NCI-H146 treated with DMSO at 0.1 percent for 48 hours (cell line): ENCODE measurements around the gene TPRA1.
A peak's percentile ranks its signal among the peaks of the same experiment; 100 is the strongest.

Source experiments
- DNase-seq: peaks from one replicate; lab custom pipeline; 2025; ENCODE audit not compliant: unreplicated experiment; lab: John Stamatoyannopoulos, UW

The TPRA1 gene

GRCh38 chr3:127593178-127593577, 2.6 kb upstream of the TPRA1 start:
- DNase-seq: no peak

GRCh38 chr3:127590282-127590592, 296 bp downstream of the TPRA1 start:
- DNase-seq: no peak

- no peak for DNase-seq
These were observed 792 bp downstream of the TPRA1 start for GRCh38 chr3:127589600-127590281.

- DNase-seq: no peak
These were observed 1.5 kb downstream of the TPRA1 start for GRCh38 chr3:127588806-127589577.

GRCh38 chr3:127587876-127588275, 2.7 kb downstream of the TPRA1 start:
- no peak for DNase-seq

- DNase-seq: no peak
These were observed 4.6 kb downstream of the TPRA1 start for GRCh38 chr3:127585813-127586413.

GRCh38 chr3:127585163-127585812, 5.2 kb downstream of the TPRA1 start:
- DNase-seq: no peak

GRCh38 chr3:127584734-127585133, 5.8 kb downstream of the TPRA1 start:
- no peak for DNase-seq

GRCh38 chr3:127580327-127581060, 10.0 kb downstream of the TPRA1 start:
- DNase-seq: no peak

- DNase-seq: no peak
These were observed 11.7 kb downstream of the TPRA1 start for GRCh38 chr3:127578802-127579201.

GRCh38 chr3:127578168-127578567, 12.4 kb downstream of the TPRA1 start:
- no peak for DNase-seq

GRCh38 chr3:127577448-127577847, 13.1 kb downstream of the TPRA1 start:
- DNase-seq: no peak

- peak; percentile 78 for DNase-seq
These were observed 15.4 kb downstream of the TPRA1 start for GRCh38 chr3:127574880-127575878.

- DNase-seq: no peak
These were observed 16.6 kb downstream of the TPRA1 start for GRCh38 chr3:127573912-127574311.

GRCh38 chr3:127573401-127573800, 17.1 kb downstream of the TPRA1 start:
- DNase-seq: no peak

GRCh38 chr3:127572735-127573134, 17.8 kb downstream of the TPRA1 start:
- no peak for DNase-seq

- DNase-seq: no peak
These were observed 18.3 kb downstream of the TPRA1 start for GRCh38 chr3:127572186-127572585.

GRCh38 chr3:127570520-127570919, 20.0 kb downstream of the TPRA1 start:
- no peak for DNase-seq

- DNase-seq: no peak
These were observed 21.4 kb downstream of the TPRA1 start for GRCh38 chr3:127569160-127569559.

- DNase-seq: no peak
These were observed 21.9 kb downstream of the TPRA1 start for GRCh38 chr3:127568586-127568985.
